ENCODE results near the gene KY.

DNA sequence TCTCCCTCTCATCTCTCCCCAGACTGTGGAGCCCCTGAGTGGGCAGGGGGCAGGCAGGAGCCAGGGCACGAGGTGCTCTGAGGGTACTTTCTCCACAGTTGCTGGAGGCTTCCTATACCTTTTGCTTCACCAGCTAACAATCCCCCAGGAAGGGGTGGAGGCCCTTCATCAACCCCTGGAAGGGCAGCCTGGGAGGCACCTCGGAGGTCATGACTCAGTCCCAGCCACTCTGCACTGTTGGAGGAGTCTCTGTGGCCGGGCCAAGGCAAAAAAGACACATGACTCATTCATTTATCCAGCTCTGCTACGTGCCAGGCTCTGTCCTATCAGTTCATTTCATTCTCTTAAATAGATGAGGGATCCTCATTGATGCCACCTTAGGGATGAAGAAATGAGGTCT is 15.6 kb upstream of the KY start:
- TF ChIP-seq EZH2 (IDR thresholded peaks at IDR 0.05) (no peak), POLR2AphosphoS5 (IDR thresholded peaks at IDR 0.05; ENCODE audit: borderline replicate concordance, low read depth, low read length) (no peak), FOXP2 (optimal IDR thresholded peaks at IDR 0.05; ENCODE audit: control extremely low read depth, extremely low read length, insufficient read depth) (no peak)

All from SK-N-MC (cell line).